Ureter (tissue), 1 donor: ENCODE measurements around the gene AKR1C4. TPM values are rescaled to one million over a fixed set of nuclear protein-coding genes. Genes with fewer than 3 reads are reported as not detected.
A peak's percentile ranks its signal among the peaks of the same experiment; 100 is the strongest.
"Not testable (repeated sequence)": the region's sequence is repeated elsewhere in the genome, so short reads cannot be mapped to it uniquely, and the experiment has no call there.

ENCODE experiments used
- DNase-seq: peaks from one replicate; pipeline ENCODE4 v3.0.0-alpha.2; 2020; ENCODE audit warnings: low spot score
- total RNA-seq: library from RNA; stranded (reverse); gene quantifications from one replicate; pipeline ENCODE4 v1.2.4, GENCODE V29; 2023
- donor health status: DM: yes; HTN: yes; CAD: no.

Gene AKR1C4
- total RNA-seq, 1 donor from 2014 or later, result not detected

DNA sequence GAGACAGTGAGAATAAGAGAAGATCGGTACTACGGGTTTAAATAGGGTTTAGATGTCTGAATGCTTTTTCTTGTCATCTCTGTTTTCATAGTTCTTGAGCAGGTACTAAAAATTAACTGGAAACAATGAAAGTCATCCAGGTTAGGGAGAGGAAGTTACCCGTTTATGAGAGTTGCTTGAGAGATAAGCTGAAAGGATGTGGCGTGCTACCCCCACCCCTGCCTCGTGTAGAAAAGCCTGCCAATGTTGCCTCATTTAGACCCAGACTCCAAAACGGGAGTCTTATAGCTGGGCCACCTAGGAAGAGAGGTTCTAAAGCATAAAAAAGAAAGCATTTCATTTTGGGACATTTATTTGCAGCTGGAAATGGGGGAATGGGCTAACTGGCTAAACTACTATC, 10.2 kb downstream of the AKR1C4 start:
- no peak for DNase-seq

GRCh38 chr10:5209776-5210175, 13.1 kb downstream of the AKR1C4 start:
- DNase-seq, result not testable (repeated sequence)

GRCh38 chr10:5210261-5210660, 13.6 kb downstream of the AKR1C4 start:
- not testable (repeated sequence) for DNase-seq

- no peak for DNase-seq
These were observed 15.3 kb downstream of the AKR1C4 start for GRCh38 chr10:5211696-5212536.

DNA sequence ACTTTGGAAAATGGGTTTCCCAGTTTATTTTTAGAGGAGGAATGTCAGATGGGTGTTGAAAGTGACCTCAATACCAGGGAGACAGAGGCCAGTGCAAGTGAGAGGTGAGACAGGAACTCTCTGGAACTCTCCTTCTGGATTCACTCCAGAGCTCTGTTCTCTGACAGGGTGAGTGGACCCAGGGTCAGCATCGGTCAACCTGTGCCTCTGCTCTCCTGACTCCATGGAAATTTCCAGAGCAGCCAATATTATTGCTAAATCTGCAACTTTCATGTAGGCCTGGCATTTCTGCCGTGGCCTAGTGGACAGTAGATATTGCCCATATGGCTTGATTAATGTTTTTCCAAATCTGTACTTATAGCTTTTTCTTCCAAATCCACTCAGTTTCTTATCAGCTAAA, 20.2 kb downstream of the AKR1C4 start:
- DNase-seq, result no peak

GRCh38 chr10:5219262-5219661, 22.6 kb downstream of the AKR1C4 start:
- no peak for DNase-seq

DNA sequence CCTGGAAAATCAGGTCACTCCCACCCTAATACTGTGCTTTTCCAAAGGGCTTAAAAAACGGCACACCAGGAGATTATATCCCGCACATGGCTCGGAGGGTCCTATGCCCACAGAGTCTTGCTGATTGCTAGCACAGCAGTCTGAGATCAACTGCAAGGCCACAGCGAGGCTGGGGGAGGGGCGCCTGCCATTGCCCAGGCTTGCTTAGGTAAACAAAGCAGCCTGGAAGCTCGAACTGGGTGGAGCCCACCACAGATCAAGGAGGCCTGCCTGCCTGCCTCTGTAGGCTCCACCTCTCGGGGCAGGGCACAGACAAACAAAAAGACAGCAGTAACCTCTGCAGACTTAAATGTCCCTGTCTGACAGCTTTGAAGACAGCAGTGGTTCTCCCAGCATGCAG, 26.3 kb downstream of the AKR1C4 start:
- not testable (repeated sequence) for DNase-seq

GRCh38 chr10:5229019-5229418, 32.4 kb downstream of the AKR1C4 start:
- DNase-seq, result no peak

GRCh38 chr10:5233324-5233723, 36.7 kb downstream of the AKR1C4 start:
- no peak for DNase-seq

- peak; percentile 63 for DNase-seq
These were observed 37.6 kb downstream of the AKR1C4 start for GRCh38 chr10:5234106-5234860.

DNA sequence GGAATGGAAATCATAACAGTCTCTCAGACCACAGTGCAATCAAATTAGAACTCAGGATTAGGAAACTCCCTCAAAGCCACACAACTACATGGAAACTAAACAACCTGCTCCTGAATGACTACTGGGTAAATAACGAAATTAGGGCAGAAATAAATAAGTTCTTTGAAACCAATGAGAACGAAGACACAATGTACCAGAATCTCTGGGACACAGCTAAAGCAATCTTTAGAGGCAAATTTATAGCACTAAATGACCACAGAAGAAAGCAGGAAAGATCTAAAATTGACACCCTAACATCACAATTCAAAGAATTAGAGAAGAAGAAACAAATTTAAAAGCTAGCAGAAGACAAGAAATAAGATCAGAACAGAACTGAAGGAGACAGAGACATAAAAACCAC, 40.9 kb downstream of the AKR1C4 start:
- not testable (repeated sequence) for DNase-seq

- no peak for DNase-seq
These were observed 45.9 kb downstream of the AKR1C4 start for GRCh38 chr10:5242585-5242984.

- DNase-seq, result no peak
These were observed 46.9 kb downstream of the AKR1C4 start for GRCh38 chr10:5243521-5243987.

GRCh38 chr10:5252177-5253037, 55.8 kb downstream of the AKR1C4 start:
- DNase-seq, result no peak

GRCh38 chr10:5254488-5254887, 57.9 kb downstream of the AKR1C4 start:
- no peak for DNase-seq

- not testable (repeated sequence) for DNase-seq
These were observed 61.1 kb downstream of the AKR1C4 start for GRCh38 chr10:5257768-5258167.

DNA sequence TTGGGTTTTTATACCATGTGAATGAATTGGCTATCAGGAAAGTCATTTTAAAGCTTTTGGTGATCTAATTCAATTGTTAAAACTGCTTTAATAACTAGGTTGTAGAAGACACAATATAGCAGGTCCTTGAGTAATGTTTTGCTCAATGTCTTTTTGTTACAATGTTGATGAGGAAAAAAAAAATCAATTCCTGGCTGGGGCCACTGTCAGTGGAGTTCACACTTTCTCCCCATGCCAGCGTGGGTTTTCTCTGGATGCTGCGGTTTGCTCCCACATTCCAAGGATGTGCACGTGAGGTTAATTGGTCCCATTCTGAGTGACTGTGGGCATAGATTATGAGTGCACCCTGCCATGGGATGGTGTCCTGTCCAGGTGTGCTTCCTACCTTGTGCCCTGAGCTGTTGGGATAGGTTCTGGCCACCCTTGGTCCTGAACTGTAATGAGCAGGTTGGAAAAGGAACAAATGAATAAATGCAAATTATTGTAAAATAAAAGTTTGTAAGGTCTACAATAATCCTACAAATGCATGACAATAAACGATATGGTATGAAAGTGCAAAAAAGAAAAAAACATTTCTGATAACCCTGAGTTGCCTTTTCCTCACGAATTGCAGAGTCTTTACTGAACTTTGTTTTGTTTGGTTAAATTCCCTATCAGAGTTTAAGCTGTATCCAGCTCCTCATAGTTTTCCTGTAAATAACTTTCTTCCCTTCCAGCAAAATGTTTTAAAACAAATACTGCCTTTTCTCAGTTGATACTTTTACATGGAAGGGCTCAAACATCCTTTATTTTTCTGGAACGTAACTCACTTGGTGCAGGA, 62.7 kb downstream of the AKR1C4 start:
- DNase-seq, result no peak

- no peak for DNase-seq
These were observed 63.4 kb downstream of the AKR1C4 start for GRCh38 chr10:5259952-5260578.

DNA sequence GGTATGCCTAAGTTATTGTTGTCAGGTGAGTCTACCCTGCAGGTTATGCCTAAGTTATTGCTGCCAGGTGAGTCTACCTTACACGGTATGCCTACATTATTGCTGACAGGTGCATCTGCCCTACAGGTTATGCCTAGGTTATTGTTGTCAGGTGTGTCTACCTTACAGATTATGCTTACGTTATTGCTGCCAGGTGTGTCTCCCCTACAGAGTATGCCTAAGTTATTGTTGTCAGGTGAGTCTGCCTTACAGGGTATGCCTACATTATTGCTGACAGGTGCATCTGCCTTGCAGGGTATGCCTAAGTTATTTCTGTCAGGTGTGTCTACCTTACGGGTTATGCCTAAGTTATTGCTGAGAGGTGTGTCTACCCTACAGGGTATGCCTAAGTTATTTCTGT, 64.2 kb downstream of the AKR1C4 start:
- DNase-seq, result no peak

DNA sequence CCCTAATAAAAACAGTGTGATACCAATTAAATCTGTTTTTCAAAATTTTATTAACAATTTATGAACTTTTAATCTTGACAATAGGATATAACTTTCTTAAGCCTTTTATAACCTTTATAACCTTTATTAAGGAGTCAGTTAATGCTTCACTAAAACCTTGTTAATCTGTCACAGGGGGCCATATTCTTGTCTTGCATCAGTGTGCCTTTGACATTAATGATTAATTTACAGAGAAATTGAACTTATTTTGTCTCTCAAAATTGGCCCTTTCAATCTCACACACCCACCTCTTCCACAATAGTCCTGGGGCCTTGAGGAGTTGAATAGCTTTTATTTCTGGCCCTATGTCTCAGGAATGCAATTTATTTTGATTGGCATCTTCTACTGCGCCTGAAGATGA, 68.5 kb downstream of the AKR1C4 start:
- DNase-seq, result no peak

DNA sequence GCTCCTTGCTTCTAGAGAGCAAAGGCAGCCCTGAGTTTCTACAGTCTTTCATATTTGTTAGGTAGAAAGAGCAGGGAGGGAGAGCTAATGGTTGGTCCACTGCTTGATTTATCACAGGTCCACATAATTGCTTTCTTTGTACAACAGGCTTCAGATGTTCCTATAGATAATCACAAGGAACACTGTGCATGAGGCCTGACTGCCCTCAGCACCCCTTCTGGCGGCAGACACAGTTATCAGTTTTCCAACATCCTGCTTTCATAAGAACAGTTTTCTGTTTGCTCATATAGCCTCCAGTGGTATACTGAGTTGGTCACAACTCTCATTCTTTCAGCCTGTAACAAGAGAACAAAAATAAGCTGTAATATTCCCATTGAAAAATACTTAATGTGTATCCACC, 69.7 kb downstream of the AKR1C4 start:
- DNase-seq, result no peak
